Osteoblast (primary cell): Measurements from ENCODE around the gene SLC27A4. TPM values are rescaled to one million over a fixed set of nuclear protein-coding genes. Genes with fewer than 3 reads are reported as not detected.

Source experiments
- DNase-seq: peaks from one replicate; pipeline ENCODE4 v3.0.0; 2011; ENCODE audit warnings: low spot score, mixed read lengths; ENCODE audit not compliant: insufficient read length; ENCODE audit errors: missing footprints
- H2AFZ ChIP-seq: 2 replicates; pipeline ENCODE4 v1.6.0; 2011; ENCODE audit warnings: mild to moderate bottlenecking, low read length
- H3K27ac ChIP-seq: 2 replicates; pipeline ENCODE4 v1.5.1; 2011; ENCODE audit warnings: mild to moderate bottlenecking, low read depth, low read length, moderate library complexity
- H3K27me3 ChIP-seq: 2 replicates; pipeline ENCODE4 v1.6.0; 2012; ENCODE audit warnings: mild to moderate bottlenecking, control low read depth, inconsistent platforms, low read length, moderate library complexity; ENCODE audit not compliant: insufficient read depth
- H3K36me3 ChIP-seq: 2 replicates; pipeline ENCODE4 v1.5.1; 2011; ENCODE audit warnings: mild to moderate bottlenecking, low read length, control low read depth, moderate library complexity; ENCODE audit not compliant: insufficient read depth
- H3K4me1 ChIP-seq: 2 replicates; pipeline ENCODE4 v1.5.1; 2011; ENCODE audit warnings: mild to moderate bottlenecking, low read length, control low read depth, moderate library complexity; ENCODE audit not compliant: insufficient read depth
- H3K4me2 ChIP-seq: 2 replicates; pipeline ENCODE4 v1.6.0; 2011; ENCODE audit warnings: mild to moderate bottlenecking, low read length; ENCODE audit not compliant: insufficient read depth
- H3K4me3 ChIP-seq: fragments of 200-600 bp; sonication (generic); 3 replicates; pipeline ENCODE4 v1.5.1; 2012; ENCODE audit warnings: mild to moderate bottlenecking, low read length, inconsistent platforms; ENCODE audit not compliant: insufficient read depth
- H3K79me2 ChIP-seq: 2 replicates; pipeline ENCODE4 v1.6.0; 2012; ENCODE audit warnings: mild to moderate bottlenecking, low read length, control low read depth, inconsistent platforms; ENCODE audit not compliant: insufficient read depth
- H3K9me3 ChIP-seq: 2 replicates; pipeline ENCODE4 v1.5.1; 2011; ENCODE audit warnings: low read depth, low read length, control low read depth
- H4K20me1 ChIP-seq: 2 replicates; pipeline ENCODE4 v1.6.0; 2012; ENCODE audit warnings: mild to moderate bottlenecking, low read length, control low read depth; ENCODE audit not compliant: insufficient read depth
- total RNA-seq: library from RNA; depleted of rRNA; stranded (reverse); fragments of >200 nt; gene quantifications from 2 replicates; pipeline ENCODE4 v1.2.3, GENCODE V29; 2012
- TF ChIP-seq, protein P1 (sequence below): IDR thresholded peaks from 2 replicates; pipeline ENCODE4 v1.5.1; 2011; ENCODE audit warnings: mild to moderate bottlenecking, low read depth, low read length, moderate library complexity; ENCODE audit errors: extremely low read depth

Gene SLC27A4
- total RNA-seq, 1 donor = 21.4 TPM

DNA sequence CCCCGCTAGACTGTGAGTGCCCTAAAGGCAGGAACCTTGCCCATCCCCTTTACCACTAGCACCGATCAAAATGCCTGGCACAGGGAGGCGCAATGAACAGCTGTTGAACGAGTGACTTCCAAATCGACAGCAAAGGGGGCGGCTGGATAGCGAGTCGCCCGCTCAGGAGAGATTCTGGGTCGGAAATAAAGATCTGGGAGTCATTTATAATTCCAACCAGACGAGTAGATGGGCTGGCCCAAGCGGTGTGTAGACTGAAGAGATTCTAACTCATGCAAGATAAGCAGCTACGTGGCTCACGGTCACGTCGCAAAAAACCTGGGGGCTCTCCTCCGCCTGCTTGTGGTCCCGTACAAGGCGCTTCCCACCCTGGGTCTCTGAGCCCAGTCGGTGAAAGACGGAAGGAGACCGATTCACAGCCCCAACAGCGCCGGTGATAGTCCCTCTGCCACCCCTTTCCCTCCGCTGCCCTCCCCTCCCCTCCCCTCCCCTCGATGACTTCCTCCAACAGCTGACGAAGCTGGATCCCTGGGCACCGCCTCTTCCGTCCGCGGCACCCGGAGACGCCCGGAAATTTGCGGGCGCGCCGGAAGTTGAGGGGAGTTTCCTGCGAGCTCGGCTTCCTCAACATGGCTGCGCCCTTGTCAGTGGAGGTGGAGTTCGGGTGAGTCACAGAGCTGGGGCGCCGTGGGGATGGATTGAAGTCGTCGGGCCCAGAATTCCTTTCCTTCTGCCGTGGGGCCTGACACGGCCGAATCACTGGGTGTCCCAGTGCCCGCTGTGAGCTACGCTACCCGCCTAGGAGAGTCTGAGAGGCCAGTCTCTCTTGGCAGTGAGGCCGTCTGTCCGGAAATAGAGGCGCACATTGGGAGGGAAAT, 30.7 kb downstream of the SLC27A4 start, which contains the start of gene URM1:
URM1 (plus strand) TSS at position 623 of the 878 bp plus-strand sequence; CDS start at position 630, 7 bp downstream.
- peak; percentile 99 for DNase-seq
- peaks cover 42% of the 10 kb centered on the region for H3K79me2 ChIP-seq

DNA sequence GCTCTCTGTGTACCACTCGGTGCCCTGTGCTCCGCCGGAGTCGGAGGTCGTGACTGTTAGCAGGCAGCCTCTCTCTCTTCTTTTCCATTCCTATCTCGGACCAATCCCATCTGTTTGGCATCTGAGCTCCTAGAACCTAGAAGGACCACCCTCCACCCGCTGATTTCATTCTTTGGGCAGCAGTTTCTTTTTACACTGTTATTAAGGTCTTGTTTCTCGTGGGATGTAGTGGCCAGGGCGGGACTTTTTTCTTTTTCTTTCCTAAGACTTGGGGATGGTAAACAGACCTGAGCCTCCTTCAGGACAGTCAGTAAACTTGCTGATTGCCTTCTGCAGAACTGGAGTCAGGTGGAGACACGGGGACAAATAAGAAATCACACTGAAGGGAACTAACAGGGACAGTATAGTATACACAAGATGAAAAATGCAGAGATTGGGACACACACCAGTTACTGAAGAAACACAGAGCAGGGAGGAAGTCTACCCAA, 31.3 kb downstream of the SLC27A4 start:
- Histone ChIP-seq H3K4me2 (peak overlapping the region; percentile 87), H4K20me1 (peaks cover 4% of the 10 kb centered on the region), H2AFZ (peak overlapping the region; percentile 94), H3K9me3 (no peaks in the 10 kb centered on the region), H3K4me1 (peaks cover 20% of the 10 kb centered on the region), H3K4me3 (peak overlapping the region; percentile 85), H3K79me2 (peaks cover 46% of the 10 kb centered on the region), H3K27ac (peak overlapping the region; percentile 88), H3K36me3 (peaks cover 5% of the 10 kb centered on the region), H3K27me3 (no peaks in the 10 kb centered on the region)
- TF ChIP-seq, protein P1, sequence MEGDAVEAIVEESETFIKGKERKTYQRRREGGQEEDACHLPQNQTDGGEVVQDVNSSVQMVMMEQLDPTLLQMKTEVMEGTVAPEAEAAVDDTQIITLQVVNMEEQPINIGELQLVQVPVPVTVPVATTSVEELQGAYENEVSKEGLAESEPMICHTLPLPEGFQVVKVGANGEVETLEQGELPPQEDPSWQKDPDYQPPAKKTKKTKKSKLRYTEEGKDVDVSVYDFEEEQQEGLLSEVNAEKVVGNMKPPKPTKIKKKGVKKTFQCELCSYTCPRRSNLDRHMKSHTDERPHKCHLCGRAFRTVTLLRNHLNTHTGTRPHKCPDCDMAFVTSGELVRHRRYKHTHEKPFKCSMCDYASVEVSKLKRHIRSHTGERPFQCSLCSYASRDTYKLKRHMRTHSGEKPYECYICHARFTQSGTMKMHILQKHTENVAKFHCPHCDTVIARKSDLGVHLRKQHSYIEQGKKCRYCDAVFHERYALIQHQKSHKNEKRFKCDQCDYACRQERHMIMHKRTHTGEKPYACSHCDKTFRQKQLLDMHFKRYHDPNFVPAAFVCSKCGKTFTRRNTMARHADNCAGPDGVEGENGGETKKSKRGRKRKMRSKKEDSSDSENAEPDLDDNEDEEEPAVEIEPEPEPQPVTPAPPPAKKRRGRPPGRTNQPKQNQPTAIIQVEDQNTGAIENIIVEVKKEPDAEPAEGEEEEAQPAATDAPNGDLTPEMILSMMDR = no peak
- peak; percentile 86 for DNase-seq

More for the DNA sequence above, 30.7 kb downstream of the SLC27A4 start, which contains the start of gene URM1:
- peaks cover 4% of the 10 kb centered on the region for H4K20me1 ChIP-seq
- peak within 1 kb of the TSS; percentile 85 for H3K4me3 ChIP-seq
- TF ChIP-seq, protein P1 = no peak
- H3K36me3 ChIP-seq = peaks cover 5% of the 10 kb centered on the region
- H3K9me3 ChIP-seq = no peaks in the 10 kb centered on the region
- peak within 1 kb of the TSS; percentile 88 for H3K27ac ChIP-seq
- no peaks in the 10 kb centered on the region for H3K27me3 ChIP-seq
- peak within 1 kb of the TSS; percentile 94 for H2AFZ ChIP-seq
- H3K4me2 ChIP-seq = peak within 1 kb of the TSS; percentile 87
- peaks cover 20% of the 10 kb centered on the region for H3K4me1 ChIP-seq

- H3K4me2 ChIP-seq = peak overlapping the region; percentile 87
- no peaks in the 10 kb centered on the region for H3K9me3 ChIP-seq
- TF ChIP-seq, protein P1 = no peak
- H3K27me3 ChIP-seq = no peaks in the 10 kb centered on the region
- peaks cover 4% of the 10 kb centered on the region for H4K20me1 ChIP-seq
- H3K4me1 ChIP-seq = peaks cover 20% of the 10 kb centered on the region
- H3K27ac ChIP-seq = peak overlapping the region; percentile 88
- peak overlapping the region; percentile 85 for H3K4me3 ChIP-seq
- peak; percentile 60 for DNase-seq
- H3K36me3 ChIP-seq = peaks cover 5% of the 10 kb centered on the region
- H2AFZ ChIP-seq = no peak overlapping the region
- peaks cover 51% of the 10 kb centered on the region for H3K79me2 ChIP-seq
Observed at GRCh38 chr9:128372188-128372641, 31.9 kb downstream of the SLC27A4 start.

DNA sequence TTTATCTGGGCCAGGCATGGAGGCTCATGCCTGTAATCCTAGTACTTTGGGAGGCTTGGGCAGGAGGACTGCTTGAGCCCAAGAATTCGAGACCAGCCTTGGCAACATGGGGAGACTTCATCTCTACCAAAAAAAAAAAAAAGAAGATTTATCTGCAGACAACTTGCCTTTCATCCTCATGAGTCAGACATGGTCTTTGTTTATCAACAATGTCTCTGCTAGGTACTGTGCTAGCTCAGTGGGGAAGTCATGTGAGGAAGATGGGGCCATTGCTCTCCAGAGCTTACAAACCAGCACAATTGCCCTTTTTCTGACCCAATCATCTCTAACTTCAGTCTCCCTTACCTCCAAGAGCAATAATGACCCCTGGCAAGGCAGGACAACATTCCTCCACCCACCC, 32.5 kb downstream of the SLC27A4 start:
- H3K4me2 ChIP-seq = peak overlapping the region; percentile 87
- H3K79me2 ChIP-seq = peaks cover 56% of the 10 kb centered on the region
- DNase-seq = no peak
- H3K36me3 ChIP-seq = peaks cover 5% of the 10 kb centered on the region
- no peak overlapping the region for H2AFZ ChIP-seq
- no peaks in the 10 kb centered on the region for H3K27me3 ChIP-seq
- H3K4me3 ChIP-seq = peak overlapping the region; percentile 85
- H3K9me3 ChIP-seq = no peaks in the 10 kb centered on the region
- TF ChIP-seq, protein P1 = no peak
- H3K4me1 ChIP-seq = peaks cover 20% of the 10 kb centered on the region
- H4K20me1 ChIP-seq = peaks cover 5% of the 10 kb centered on the region
- H3K27ac ChIP-seq = peak overlapping the region; percentile 88
